Stimulated activated CD8-positive, alpha-beta memory T cell treated with anti-CD3 and anti-CD28 coated beads, Interleukin-7, amount 100 ng/mL, for 4 hours (primary cell): Measurements from ENCODE around the gene TMC5.
A peak's percentile ranks its signal among the peaks of the same experiment; 100 is the strongest.

Experiments
- DNase-seq, 2 donors: peaks; one replicate each; pipeline ENCODE4 v3.0.0-alpha.2; 2020; ENCODE audit warnings: low read depth in 2 of 2

TMC5 gene

GRCh38 chr16:19505600-19506303 lies 88.1 kb downstream of the TMC5 start:
- no peak for DNase-seq

- DNase-seq = no peak
Observed at GRCh38 chr16:19506965-19507364, 89.3 kb downstream of the TMC5 start.

GRCh38 chr16:19507867-19508266 lies 90.2 kb downstream of the TMC5 start:
- no peak for DNase-seq

- DNase-seq = no peak
Observed at GRCh38 chr16:19512297-19512696, 94.6 kb downstream of the TMC5 start.

- DNase-seq = no peak
Observed at GRCh38 chr16:19513377-19514053, 95.8 kb downstream of the TMC5 start.

- DNase-seq = no peak
Observed at GRCh38 chr16:19515757-19516156, 98.1 kb downstream of the TMC5 start.

- DNase-seq = no peak
Observed at GRCh38 chr16:19517424-19518089, 99.9 kb downstream of the TMC5 start.

- DNase-seq = no peak
Observed at GRCh38 chr16:19518388-19518787, 100.7 kb downstream of the TMC5 start.

- no peak for DNase-seq
Observed at GRCh38 chr16:19520861-19521331, 103.2 kb downstream of the TMC5 start.

- peak; percentile 89 to 92 for DNase-seq
Observed at GRCh38 chr16:19521471-19522396, 104.1 kb downstream of the TMC5 start, which contains the start of gene GDE1. Gene GDE1, minus strand, starts transcription at chr16:19522098. Its CDS starts 134 bp downstream, at chr16:19521964.

- no peak for DNase-seq
Observed at GRCh38 chr16:19522397-19522732, 104.7 kb downstream of the TMC5 start.

- DNase-seq = no peak
Observed at GRCh38 chr16:19522760-19523159, 105.1 kb downstream of the TMC5 start.

- DNase-seq = no peak
Observed at GRCh38 chr16:19523184-19523558, 105.5 kb downstream of the TMC5 start.

GRCh38 chr16:19523559-19524355 lies 106.1 kb downstream of the TMC5 start, which contains the start of gene CCP110:
Gene CCP110, plus strand, starts transcription at chr16:19523942. Its CDS starts 3,940 bp downstream, at chr16:19527882.
- DNase-seq = peak; percentile 89 to 92

- no peak for DNase-seq
Observed at GRCh38 chr16:19524356-19524615, 106.6 kb downstream of the TMC5 start.

GRCh38 chr16:19524616-19525384 lies 107.1 kb downstream of the TMC5 start:
- no peak for DNase-seq

GRCh38 chr16:19525385-19525723 lies 107.7 kb downstream of the TMC5 start:
- no peak for DNase-seq

- no peak for DNase-seq
Observed at GRCh38 chr16:19527161-19527560, 109.5 kb downstream of the TMC5 start.

- DNase-seq = no peak
Observed at GRCh38 chr16:19528666-19529065, 111.0 kb downstream of the TMC5 start.

- DNase-seq = no peak
Observed at GRCh38 chr16:19532601-19533000, 114.9 kb downstream of the TMC5 start.
